Endothelial cell of umbilical vein (primary cell): ENCODE data around the gene ASL. TPM values are rescaled to one million over a fixed set of nuclear protein-coding genes. Genes with fewer than 3 reads are reported as not detected.
"Not testable (repeated sequence)": the region's sequence is repeated elsewhere in the genome, so short reads cannot be mapped to it uniquely, and the experiment has no call there.

Experiments
- BruUV-seq: library from RNA; stranded (reverse); fragments of 400-500 nt; replicated peaks from 2 replicates; lab custom pipeline; 2021; lab: Mats Ljungman, UMichigan
- CTCF ChIA-PET: fragments of 300-600, 350-600 bp; sonication (Branson Sonifier 250); formaldehyde crosslinking; loops from one replicate; lab custom pipeline; 2021; ENCODE audit warnings: antibody characterized with exemption, inconsistent platforms; lab: Charles Lee
- POLR2A ChIA-PET: fragments of 300-600, 350-600 bp; sonication (Branson Sonifier 250); formaldehyde crosslinking; loops from one replicate; lab custom pipeline; 2021; ENCODE audit warnings: antibody characterized with exemption, inconsistent platforms; lab: Charles Lee
- DNase-seq: peaks from one replicate; pipeline ENCODE4 v3.0.0-alpha.2; 2011; ENCODE audit warnings: low read depth, low spot score
- FAIRE-seq: peaks from 2 replicates; lab custom pipeline; 2011; peaks lifted over from hg19 to GRCh38; lab: Jason Lieb, UNC
- H2AFZ ChIP-seq: 2 replicates; pipeline ENCODE4 v1.6.0; 2012; ENCODE audit warnings: low read depth, low read length, control low read depth, inconsistent platforms
- H3K27ac ChIP-seq: 2 replicates; pipeline ENCODE4 v1.5.1; 2011; ENCODE audit warnings: low read depth, mild to moderate bottlenecking, control low read depth, low read length, moderate library complexity; ENCODE audit not compliant: insufficient read depth
- H3K27me3 ChIP-seq, 2 experiments: 2 replicates each; pipeline versions ENCODE4 v1.6.0 to v1.6.1; 2011; ENCODE audit warnings: low read length in 2 of 2, mixed read lengths in 1 of 2; ENCODE audit not compliant: control insufficient read depth in 2 of 2, insufficient read depth in 2 of 2
- H3K36me3 ChIP-seq, 2 experiments: 2 replicates in 1 of 2; 3 replicates in 1 of 2; pipeline ENCODE4 v1.5.1; 2011; ENCODE audit warnings: low read length in 2 of 2, mild to moderate bottlenecking in 1 of 2, moderate library complexity in 1 of 2; ENCODE audit not compliant: control insufficient read depth in 2 of 2, insufficient read depth in 2 of 2; ENCODE audit errors: extremely low read depth in 1 of 2
- H3K4me1 ChIP-seq: 3 replicates; pipeline ENCODE4 v1.5.1; 2011; ENCODE audit warnings: mild to moderate bottlenecking, low read length; ENCODE audit not compliant: control insufficient read depth, insufficient read depth; ENCODE audit errors: extremely low read depth
- H3K4me2 ChIP-seq: 2 replicates; pipeline ENCODE4 v1.6.1; 2011; ENCODE audit warnings: low read length, control low read depth, mixed read lengths; ENCODE audit not compliant: insufficient read depth
- H3K4me3 ChIP-seq, 3 experiments: fragments of 200-600 bp in 1 of 3; sonication (generic), shearing (Covaris generic) in 1 of 3; replicated peaks in 1 of 3; 2 replicates each; pipeline ENCODE4 v1.5.1; 2011 to 2016; ENCODE audit warnings: control low read depth in 3 of 3, low read length in 3 of 3, mild to moderate bottlenecking in 2 of 3, inconsistent platforms in 1 of 3, low read depth in 1 of 3, moderate library complexity in 1 of 3; ENCODE audit not compliant: insufficient read depth in 1 of 3
- H3K79me2 ChIP-seq: 2 replicates; pipeline ENCODE4 v1.6.0; 2012; ENCODE audit warnings: low read length, inconsistent platforms; ENCODE audit not compliant: control insufficient read depth, insufficient read depth
- H3K9ac ChIP-seq: replicated peaks from 2 replicates; pipeline ENCODE3; 2011; ENCODE audit warnings: low read length, control low read depth; ENCODE audit not compliant: insufficient read depth; ENCODE audit errors: extremely low read depth
- H3K9me1 ChIP-seq: replicated peaks from 3 replicates; pipeline ENCODE4 v1.6.0; 2011; ENCODE audit warnings: mild to moderate bottlenecking, low read length; ENCODE audit not compliant: control insufficient read depth, insufficient read depth; ENCODE audit errors: extremely low read depth
- H3K9me3 ChIP-seq: replicated peaks from 2 replicates; pipeline ENCODE4 v1.5.1; 2012; ENCODE audit warnings: low read length, inconsistent platforms; ENCODE audit not compliant: control insufficient read depth, insufficient read depth
- H4K20me1 ChIP-seq: replicated peaks from 2 replicates; pipeline ENCODE3; 2011; ENCODE audit warnings: mild to moderate bottlenecking, low read length; ENCODE audit not compliant: control insufficient read depth, insufficient read depth; ENCODE audit errors: extremely low read depth
- EZH2 ChIP-seq: IDR thresholded peaks from 2 replicates; pipeline ENCODE4 v1.6.1; 2012; ENCODE audit warnings: borderline replicate concordance, low read depth, mild to moderate bottlenecking, moderate library complexity, low read length, inconsistent platforms; ENCODE audit not compliant: severe bottlenecking
- FOS ChIP-seq: IDR thresholded peaks from 2 replicates; pipeline ENCODE4 v1.6.1; 2011; ENCODE audit warnings: mild to moderate bottlenecking, low read length, moderate library complexity, borderline replicate concordance; ENCODE audit not compliant: insufficient read depth
- GATA2 ChIP-seq: IDR thresholded peaks from 2 replicates; pipeline ENCODE4 v1.7.0; 2011; ENCODE audit warnings: low read depth, mild to moderate bottlenecking, moderate library complexity, mixed read lengths, low read length; ENCODE audit not compliant: insufficient read length, insufficient read depth
- JUN ChIP-seq: IDR thresholded peaks from 2 replicates; pipeline ENCODE4 v1.6.1; 2011; ENCODE audit warnings: borderline replicate concordance, low read depth; ENCODE audit not compliant: insufficient read length, insufficient read depth
- MYC ChIP-seq: IDR thresholded peaks from one replicate; pipeline ENCODE4 v1.6.1; 2011; ENCODE audit warnings: mild to moderate bottlenecking, low read depth, low read length
- POLR2A ChIP-seq: IDR thresholded peaks from 2 replicates; pipeline ENCODE4 v1.6.1; 2012; ENCODE audit warnings: low read depth, mild to moderate bottlenecking, control low read depth, low read length
- POLR2AphosphoS5 ChIP-seq: IDR thresholded peaks from 2 replicates; pipeline ENCODE4 v1.6.1; 2012; ENCODE audit warnings: low read depth, mild to moderate bottlenecking, control low read depth, low read length, moderate library complexity; ENCODE audit not compliant: insufficient read depth
- dilution Hi-C: fragments of 300-500 bp; cut with MboI; formaldehyde crosslinking; loops from one replicate; pipeline ENCODE4 v1.15.0; 2019; ENCODE audit warnings: low sequenced_read_pairs; ENCODE audit not compliant: extremely low pct_ligation_motif_present
- intact Hi-C: fragments of 100-400 bp; cut with micrococcal nuclease; formaldehyde crosslinking; loops from one replicate; pipeline ENCODE4 v1.10.0; 2022
- polyA plus RNA-seq, 4 experiments: library from polyadenylated mRNA; depleted of rRNA in 3 of 4; stranded (reverse) in 3 of 4; unstranded in 1 of 4; fragments of >200 nt; gene quantifications; 2 replicates each; pipeline versions ENCODE4 v1.2.1 to v1.2.3, GENCODE V29; 2011 to 2012; ENCODE audit warnings: missing spikeins in 1 of 4
- total RNA-seq: library from RNA; stranded (reverse); gene quantifications from 2 replicates; pipeline ENCODE4 v1.2.3, GENCODE V29; 2021
- TF ChIP-seq, protein P1 (sequence below): IDR thresholded peaks from 2 replicates; pipeline ENCODE4 v1.6.1; 2011; ENCODE audit not compliant: insufficient read depth, insufficient read length
- TF ChIP-seq, protein P2 (sequence below), 2 donors: IDR thresholded peaks; 1 replicate in 1 of 2; 2 replicates in 1 of 2; pipeline ENCODE4 v1.5.1; 2011; ENCODE audit warnings: low read length in 2 of 2, mild to moderate bottlenecking in 2 of 2, moderate library complexity in 2 of 2, control low read depth in 1 of 2, inconsistent platforms in 1 of 2, low read depth in 1 of 2; ENCODE audit not compliant: insufficient read depth in 1 of 2; ENCODE audit errors: extremely low read depth in 1 of 2

The ASL gene
- total and polyA plus RNA-seq, 2 donors (not counting 3 experiments of a cell fraction or from before 2014, with no cell fraction given) = 50.5 to 57.8 TPM

DNA sequence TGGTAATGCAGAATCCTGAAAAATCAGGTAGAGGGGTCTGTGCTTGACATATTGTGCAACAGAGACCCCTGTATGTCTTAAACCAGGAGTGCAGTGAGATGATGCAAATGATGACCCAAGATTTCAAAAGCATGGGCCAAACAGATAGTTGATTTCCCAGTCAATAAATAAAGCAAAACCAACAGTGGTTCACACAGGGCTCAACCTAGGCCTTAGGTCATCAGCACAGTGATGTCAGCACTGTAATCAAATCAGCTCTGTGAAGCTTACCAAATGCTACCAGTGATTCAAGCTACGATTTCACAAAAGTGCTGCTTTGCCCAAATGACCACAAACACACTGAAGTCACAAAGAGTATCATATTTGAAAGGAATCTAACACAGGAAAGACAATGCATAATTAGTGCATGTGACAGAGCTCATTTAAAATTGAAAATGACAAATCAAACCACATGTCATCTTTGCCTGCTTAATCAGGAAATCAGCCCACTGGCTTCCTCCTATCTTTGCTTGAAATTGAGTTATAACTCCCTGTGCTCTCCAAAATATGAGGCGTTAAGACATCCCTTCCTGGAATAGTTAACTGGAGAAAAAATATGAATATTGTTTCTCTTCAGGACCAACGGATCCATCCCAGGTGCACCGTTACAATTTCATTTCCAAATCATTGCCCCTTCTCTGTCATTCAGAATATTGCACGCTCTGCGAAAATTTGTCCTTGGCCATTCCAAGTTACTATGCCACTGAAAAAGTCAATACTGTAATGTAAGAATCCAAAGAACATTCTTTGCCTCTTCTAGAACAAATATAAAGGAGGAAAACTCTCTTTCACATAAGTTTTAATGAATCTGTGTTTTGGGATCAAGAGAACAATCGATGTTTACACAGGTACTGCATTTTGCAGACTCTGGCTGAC lies 41.9 kb upstream of the ASL start:
- H2AFZ ChIP-seq = no peak overlapping the region
- TF ChIP-seq JUN (no peak), MYC (no peak), POLR2AphosphoS5 (no peak), POLR2A (no peak), FOS (no peak), GATA2 (no peak), EZH2 (no peak)
- TF ChIP-seq, protein P1, sequence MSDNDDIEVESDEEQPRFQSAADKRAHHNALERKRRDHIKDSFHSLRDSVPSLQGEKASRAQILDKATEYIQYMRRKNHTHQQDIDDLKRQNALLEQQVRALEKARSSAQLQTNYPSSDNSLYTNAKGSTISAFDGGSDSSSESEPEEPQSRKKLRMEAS = no peak
- TF ChIP-seq, protein P2, sequence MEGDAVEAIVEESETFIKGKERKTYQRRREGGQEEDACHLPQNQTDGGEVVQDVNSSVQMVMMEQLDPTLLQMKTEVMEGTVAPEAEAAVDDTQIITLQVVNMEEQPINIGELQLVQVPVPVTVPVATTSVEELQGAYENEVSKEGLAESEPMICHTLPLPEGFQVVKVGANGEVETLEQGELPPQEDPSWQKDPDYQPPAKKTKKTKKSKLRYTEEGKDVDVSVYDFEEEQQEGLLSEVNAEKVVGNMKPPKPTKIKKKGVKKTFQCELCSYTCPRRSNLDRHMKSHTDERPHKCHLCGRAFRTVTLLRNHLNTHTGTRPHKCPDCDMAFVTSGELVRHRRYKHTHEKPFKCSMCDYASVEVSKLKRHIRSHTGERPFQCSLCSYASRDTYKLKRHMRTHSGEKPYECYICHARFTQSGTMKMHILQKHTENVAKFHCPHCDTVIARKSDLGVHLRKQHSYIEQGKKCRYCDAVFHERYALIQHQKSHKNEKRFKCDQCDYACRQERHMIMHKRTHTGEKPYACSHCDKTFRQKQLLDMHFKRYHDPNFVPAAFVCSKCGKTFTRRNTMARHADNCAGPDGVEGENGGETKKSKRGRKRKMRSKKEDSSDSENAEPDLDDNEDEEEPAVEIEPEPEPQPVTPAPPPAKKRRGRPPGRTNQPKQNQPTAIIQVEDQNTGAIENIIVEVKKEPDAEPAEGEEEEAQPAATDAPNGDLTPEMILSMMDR (IDR thresholded peaks at IDR 0.05; ENCODE audit: extremely low read depth in 1 of 2, insufficient read depth in 1 of 2, low read depth in 1 of 2, low read length in 2 of 2) = no peak
- H3K27me3 ChIP-seq = no peaks in the 10 kb centered on the region
- H3K36me3 ChIP-seq = no peaks in the 10 kb centered on the region
- H3K4me3 ChIP-seq = no peak overlapping the region
- no peak overlapping the region for H3K4me2 ChIP-seq
- POLR2A ChIA-PET = no interaction called here
- H3K27ac ChIP-seq = no peak overlapping the region
- no peak overlapping the region for H3K9ac ChIP-seq
- DNase-seq (no peak), FAIRE-seq (no peak)
- no peaks in the 10 kb centered on the region for H3K9me3 ChIP-seq
- no peaks in the 10 kb centered on the region for H3K4me1 ChIP-seq
- CTCF ChIA-PET = no interaction called here
- dilution Hi-C loops (no loop called here), intact Hi-C loops (loop anchor here (5.0 kb wide), 2 partner anchors 174 to 964 kb away; partner anchors contain the start of genes SBDS, TPST1 and TYW1)
- H3K79me2 ChIP-seq = no peaks in the 10 kb centered on the region
- no peaks in the 10 kb centered on the region for H3K9me1 ChIP-seq
- no peaks in the 10 kb centered on the region for H4K20me1 ChIP-seq
- BruUV-seq = no TSS peak

DNA sequence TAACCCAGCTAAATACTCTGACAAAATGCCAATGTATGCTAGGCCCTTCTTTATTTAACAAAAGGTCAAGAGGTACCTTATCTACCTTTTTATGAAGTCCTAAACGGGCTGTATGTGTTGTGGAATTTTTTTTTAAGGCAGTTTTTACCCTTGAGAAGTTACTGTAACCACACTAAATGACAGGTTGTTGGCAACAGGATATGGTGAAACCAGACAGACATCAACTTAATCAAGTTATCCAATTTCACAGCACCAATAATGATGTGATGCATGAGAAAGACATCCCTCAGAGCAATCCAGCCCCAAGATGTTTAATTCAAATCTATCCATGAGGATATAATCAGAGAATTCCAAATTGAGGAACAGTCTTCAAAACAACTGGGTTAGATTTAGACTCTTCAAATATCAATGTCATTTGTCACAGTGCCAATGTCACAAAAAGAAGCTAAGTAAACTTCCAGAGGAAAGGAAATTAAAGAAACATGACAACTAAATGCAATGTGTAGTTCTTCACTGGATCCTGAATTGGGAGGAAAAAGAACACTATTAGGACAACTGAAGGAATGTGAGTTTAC lies 41.1 kb upstream of the ASL start:
- H3K4me1 ChIP-seq, H3K27ac ChIP-seq, H3K79me2 ChIP-seq, BruUV-seq, H3K9ac ChIP-seq, DNase-seq, POLR2A ChIA-PET, H3K36me3 ChIP-seq, dilution Hi-C loops, H2AFZ ChIP-seq, H3K27me3 ChIP-seq, H3K9me3 ChIP-seq, H4K20me1 ChIP-seq, H3K4me2 ChIP-seq, H3K9me1 ChIP-seq, H3K4me3 ChIP-seq, FAIRE-seq: not testable (repeated sequence)
- intact Hi-C loops = loop anchor here (5.0 kb wide), 2 partner anchors 173 to 963 kb away; partner anchors contain the start of genes SBDS, TPST1 and TYW1
- CTCF ChIA-PET = interaction anchor here (0.7 kb wide), 1 partner anchor 871 kb away, joined by 3 read pairs; no protein-coding TSS in a partner anchor
